Naive B cell (primary cell): ENCODE measurements around the gene POLL. TPM values are rescaled to one million over a fixed set of nuclear protein-coding genes. Genes with fewer than 3 reads are reported as not detected.

Experiments used
- ATAC-seq, 2 donors: fragments of 150-1000 bp; cut with Tn5 transposase; 2 replicates each; pipeline ENCODE4 v1.10.0; 2021; ENCODE audit warnings: low read depth in 2 of 2, mild to moderate bottlenecking in 2 of 2, moderate library complexity in 2 of 2
- DNase-seq: peaks from one replicate; pipeline ENCODE4 v3.0.0; 2022
- H3K27ac Mint-ChIP-seq, 6 donors: one replicate each; pipeline ENCODE4 v1.8.0; 2020 to 2022; ENCODE audit warnings: mild to moderate bottlenecking in 6 of 6, mixed read lengths in 6 of 6, moderate library complexity in 5 of 6, inconsistent platforms in 2 of 6
- H3K27me3 Mint-ChIP-seq, 3 donors: one replicate each; pipeline ENCODE4 v1.8.0; 2021 to 2022; ENCODE audit warnings: mixed read lengths in 3 of 3, mild to moderate bottlenecking in 1 of 3
- H3K36me3 Mint-ChIP-seq, 2 donors: one replicate each; pipeline ENCODE4 v1.8.0; 2020 to 2022; ENCODE audit warnings: mixed read lengths in 2 of 2, inconsistent platforms in 1 of 2, mild to moderate bottlenecking in 1 of 2
- H3K4me1 Mint-ChIP-seq, 3 donors: one replicate each; pipeline ENCODE4 v1.8.0; 2020 to 2022; ENCODE audit warnings: mixed read lengths in 3 of 3, inconsistent platforms in 1 of 3, mild to moderate bottlenecking in 1 of 3, moderate library complexity in 1 of 3
- H3K4me3 Mint-ChIP-seq, 8 donors: one replicate each; pipeline ENCODE4 v1.8.0; 2020 to 2022; ENCODE audit warnings: mild to moderate bottlenecking in 8 of 8, mixed read lengths in 8 of 8, moderate library complexity in 8 of 8, inconsistent platforms in 2 of 8
- H3K9me3 Mint-ChIP-seq, 7 donors: one replicate each; pipeline ENCODE4 v1.8.0; 2020 to 2022; ENCODE audit warnings: mixed read lengths in 7 of 7, mild to moderate bottlenecking in 5 of 7, inconsistent platforms in 2 of 7, moderate library complexity in 1 of 7
- polyA plus RNA-seq, 6 donors: library from polyadenylated mRNA; unstranded; fragments of 300-500 nt; fragmentation: Illumina TruSeq; gene quantifications; one replicate each; pipeline ENCODE4 v1.2.3, GENCODE V29; 2021; ENCODE audit warnings: low read depth in 6 of 6

Gene POLL
- polyA plus RNA-seq, 6 donors from 2014 or later = 0.98 to 16.2 (median 11.8) TPM

DNA sequence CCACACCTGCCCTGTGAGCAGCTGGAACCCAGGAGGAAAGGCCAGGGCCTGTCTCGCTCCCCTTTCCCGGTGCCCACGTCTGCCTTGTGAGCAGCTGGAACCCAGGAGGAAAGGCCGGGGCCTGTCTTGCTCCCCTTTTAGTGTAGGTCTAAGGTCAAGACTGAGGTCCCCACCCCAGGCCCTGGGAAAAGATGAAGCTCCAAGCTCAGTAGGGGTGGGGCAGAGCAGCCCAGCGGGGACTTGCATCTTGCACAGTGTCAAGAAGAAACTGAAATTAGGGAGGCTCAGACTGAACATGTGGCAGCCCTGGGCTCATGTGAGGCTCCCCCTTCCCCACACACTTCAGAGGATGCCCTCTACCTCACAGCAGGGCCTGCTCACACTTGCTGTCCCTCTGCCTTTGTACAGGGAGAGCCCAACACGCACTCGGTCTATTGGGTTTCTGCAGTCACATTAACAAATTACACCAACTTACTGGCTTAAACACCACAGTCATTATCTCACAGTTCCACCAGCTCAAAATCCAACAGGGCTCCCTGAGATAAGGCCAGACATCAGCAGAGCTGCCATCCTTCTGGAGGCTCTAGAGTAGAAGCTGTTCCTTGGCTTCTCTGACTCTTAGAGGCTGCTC lies 12.4 kb downstream of the POLL start:
- peaks cover 0 to 5% (median 4%) of the 10 kb centered on the region in 3 donors for H3K4me1 Mint-ChIP-seq
- H3K36me3 Mint-ChIP-seq = peaks cover 0 to 14% of the 10 kb centered on the region in 2 donors
- H3K27me3 Mint-ChIP-seq = no peaks in the 10 kb centered on the region
- peak overlapping the region in 1 of 6 donors; percentile 12 for H3K27ac Mint-ChIP-seq
- H3K4me3 Mint-ChIP-seq = no peak overlapping the region
- no peaks in the 10 kb centered on the region for H3K9me3 Mint-ChIP-seq
- ATAC-seq (no peak), DNase-seq (no peak)

- ATAC-seq (no peak), DNase-seq (no peak)
- H3K27me3 Mint-ChIP-seq = no peaks in the 10 kb centered on the region
- peaks cover 0 to 14% of the 10 kb centered on the region in 2 donors for H3K36me3 Mint-ChIP-seq
- no peak overlapping the region for H3K27ac Mint-ChIP-seq
- H3K4me1 Mint-ChIP-seq = peaks cover 0 to 7% (median 5%) of the 10 kb centered on the region in 3 donors
- H3K9me3 Mint-ChIP-seq = no peaks in the 10 kb centered on the region
- no peak overlapping the region for H3K4me3 Mint-ChIP-seq
These were observed 13.0 kb downstream of the POLL start for GRCh38 chr10:101575091-101575490.

GRCh38 chr10:101573885-101574753 lies 13.9 kb downstream of the POLL start:
- H3K36me3 Mint-ChIP-seq = peaks cover 0 to 14% of the 10 kb centered on the region in 2 donors

DNA sequence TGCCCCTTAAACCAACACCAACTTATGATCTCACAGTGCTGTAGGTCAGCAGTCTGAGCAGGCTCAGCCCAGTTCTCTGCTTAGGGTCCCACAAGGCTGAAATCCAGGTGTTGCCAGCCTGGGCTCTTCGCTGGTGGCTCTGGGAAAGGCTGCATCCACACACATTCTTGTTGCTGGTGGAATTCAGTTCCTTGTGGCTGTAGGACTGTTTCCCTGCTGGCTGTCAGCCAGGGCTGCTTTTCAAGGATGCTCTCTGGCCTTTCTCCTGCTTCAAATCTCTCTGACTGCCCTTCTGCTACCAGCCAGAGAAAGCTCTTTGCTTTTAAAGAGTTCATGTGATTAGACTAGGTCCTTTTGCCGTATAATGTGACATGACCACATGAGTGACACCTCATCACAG lies 15.3 kb downstream of the POLL start:
- H3K27me3 Mint-ChIP-seq = peaks cover 5 to 23% (median 22%) of the 10 kb centered on the region in 3 donors
- H3K4me1 Mint-ChIP-seq = peaks cover 6 to 12% (median 11%) of the 10 kb centered on the region in 3 donors
- DNase-seq (no peak), ATAC-seq (no peak)
- peaks cover 0 to 5% of the 10 kb centered on the region in 2 donors for H3K36me3 Mint-ChIP-seq
- H3K27ac Mint-ChIP-seq = peak overlapping the region in 1 of 6 donors; percentile 39
- H3K4me3 Mint-ChIP-seq = peak overlapping the region in 1 of 8 donors; percentile 9
- no peaks in the 10 kb centered on the region for H3K9me3 Mint-ChIP-seq

More at GRCh38 chr10:101573885-101574753, 13.9 kb downstream of the POLL start:
- DNase-seq (no peak), ATAC-seq (no peak)
- peak overlapping the region in 1 of 6 donors; percentile 81 for H3K27ac Mint-ChIP-seq
- H3K27me3 Mint-ChIP-seq = peaks cover 0 to 9% (median 9%) of the 10 kb centered on the region in 3 donors
- H3K4me3 Mint-ChIP-seq = no peak overlapping the region
- peaks cover 6 to 12% (median 10%) of the 10 kb centered on the region in 3 donors for H3K4me1 Mint-ChIP-seq
- H3K9me3 Mint-ChIP-seq = no peaks in the 10 kb centered on the region

DNA sequence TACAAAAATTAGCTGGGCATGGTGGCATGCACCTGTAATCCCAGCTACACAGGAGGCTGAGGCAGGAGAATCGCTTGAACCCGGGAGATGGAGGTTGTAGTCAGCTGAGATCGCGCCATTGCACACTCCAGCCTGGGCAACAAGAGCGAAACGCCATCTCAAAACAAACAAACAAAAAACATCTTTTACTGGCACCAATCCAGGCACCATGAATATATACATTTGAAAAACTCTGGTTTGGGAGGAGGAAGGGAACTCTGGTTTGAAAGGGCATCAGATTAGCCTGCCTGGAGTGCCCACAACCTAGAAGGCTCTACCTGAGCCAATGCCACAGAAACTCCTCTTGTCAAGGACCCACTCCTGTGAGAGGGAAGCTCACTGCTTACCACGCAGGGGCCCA lies 15.9 kb downstream of the POLL start:
- Mint-ChIP-seq H3K27ac (no peak overlapping the region), H3K4me3 (peak overlapping the region in 2 of 8 donors; percentile 40 to 59), H3K9me3 (no peaks in the 10 kb centered on the region)

GRCh38 chr10:101571271-101571925 lies 16.7 kb downstream of the POLL start:
- Mint-ChIP-seq H3K27me3 (peaks cover 16 to 36% (median 36%) of the 10 kb centered on the region in 3 donors), H3K27ac (no peak overlapping the region), H3K36me3 (no peaks in the 10 kb centered on the region), H3K4me3 (peak overlapping the region in 5 of 8 donors; percentile 49 to 90 (median 69)), H3K4me1 (peaks cover 10 to 22% (median 19%) of the 10 kb centered on the region in 3 donors), H3K9me3 (no peaks in the 10 kb centered on the region)
- ATAC-seq = no peak
- no peak for DNase-seq

More for the DNA sequence above, 15.9 kb downstream of the POLL start:
- Mint-ChIP-seq H3K4me1 (peaks cover 10 to 15% (median 14%) of the 10 kb centered on the region in 3 donors), H3K36me3 (no peaks in the 10 kb centered on the region), H3K27me3 (peaks cover 11 to 29% (median 29%) of the 10 kb centered on the region in 3 donors)
- DNase-seq (no peak), ATAC-seq (no peak)

GRCh38 chr10:101570428-101571270 lies 17.4 kb downstream of the POLL start:
- Mint-ChIP-seq H3K4me1 (peaks cover 13 to 23% (median 21%) of the 10 kb centered on the region in 3 donors), H3K27me3 (peaks cover 23 to 43% (median 42%) of the 10 kb centered on the region in 3 donors), H3K36me3 (no peaks in the 10 kb centered on the region), H3K4me3 (peak overlapping the region; percentile 49 to 90 (median 74)), H3K27ac (peak overlapping the region in 1 of 6 donors; percentile 37), H3K9me3 (no peaks in the 10 kb centered on the region)
- peak in 1 of 2 donors; percentile 19 for ATAC-seq
- DNase-seq = no peak

DNA sequence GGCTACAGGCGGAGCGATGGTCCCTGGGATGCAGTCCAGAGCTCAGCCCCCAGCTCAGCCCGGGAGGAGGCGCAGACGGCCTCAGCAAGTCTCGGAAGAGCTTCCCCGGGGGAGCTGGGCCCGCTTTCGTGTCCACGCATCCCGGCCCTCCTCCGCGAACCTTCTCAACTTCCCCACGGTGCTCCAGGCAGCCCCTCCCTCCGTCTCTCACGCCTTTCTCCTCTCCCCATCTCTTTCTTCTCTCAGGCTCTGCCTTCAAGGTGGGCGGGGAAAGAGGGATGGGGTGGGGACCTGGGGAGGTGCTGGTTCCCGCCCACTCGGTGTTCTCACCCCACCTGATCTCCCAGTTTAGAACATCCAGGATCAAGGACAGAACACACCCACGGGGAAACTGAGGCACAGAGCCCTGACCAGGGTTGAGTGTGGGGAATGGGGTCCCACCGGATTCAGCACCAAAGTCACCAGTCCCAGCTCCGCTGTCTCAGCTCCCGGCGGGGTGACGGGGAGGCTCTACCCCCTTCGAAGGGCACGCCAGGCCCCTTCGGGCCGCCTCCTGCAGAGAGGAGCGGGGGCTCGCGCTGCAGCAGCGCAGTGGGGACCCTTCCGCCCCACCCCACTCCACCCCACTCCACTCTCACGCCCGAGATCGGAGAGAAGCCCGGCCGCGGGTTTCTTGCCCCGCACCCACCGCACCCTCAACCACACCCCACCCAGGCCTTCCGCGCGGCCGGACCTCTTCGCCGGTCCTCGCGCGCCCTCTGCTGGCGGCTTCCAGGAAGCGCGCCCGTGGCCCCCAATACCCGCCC lies 18.2 kb downstream of the POLL start:
- ATAC-seq (peak; percentile 86 to 87), DNase-seq (peak; percentile 81)
- Mint-ChIP-seq H3K36me3 (no peaks in the 10 kb centered on the region), H3K4me1 (peaks cover 13 to 23% (median 21%) of the 10 kb centered on the region in 3 donors), H3K27ac (peak overlapping the region in 1 of 6 donors; percentile 37), H3K9me3 (no peaks in the 10 kb centered on the region), H3K27me3 (peaks cover 28 to 51% (median 50%) of the 10 kb centered on the region in 3 donors), H3K4me3 (peak overlapping the region; percentile 56 to 90 (median 80))

DNA sequence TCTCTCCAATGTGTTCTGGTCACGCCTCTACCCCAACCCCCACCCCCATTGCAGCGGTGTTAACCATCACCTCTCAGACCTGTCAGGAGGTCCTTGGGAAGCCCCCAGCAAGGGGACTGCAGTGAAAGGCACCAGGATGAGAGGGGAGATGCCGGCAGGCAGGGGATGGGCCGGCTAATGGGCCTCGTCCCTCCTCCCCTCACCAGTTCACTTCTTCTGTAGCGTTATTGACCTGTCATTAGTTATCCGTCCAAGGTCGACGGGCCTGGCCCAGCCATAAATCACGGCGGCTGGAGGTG lies 18.8 kb downstream of the POLL start:
- peaks cover 28 to 56% (median 54%) of the 10 kb centered on the region in 3 donors for H3K27me3 Mint-ChIP-seq
- no peaks in the 10 kb centered on the region for H3K36me3 Mint-ChIP-seq
- DNase-seq (no peak), ATAC-seq (no peak)
- H3K27ac Mint-ChIP-seq = no peak overlapping the region
- H3K9me3 Mint-ChIP-seq = no peaks in the 10 kb centered on the region
- peak overlapping the region in 7 of 8 donors; percentile 56 to 90 (median 78) for H3K4me3 Mint-ChIP-seq
- H3K4me1 Mint-ChIP-seq = peaks cover 13 to 23% (median 21%) of the 10 kb centered on the region in 3 donors

- ATAC-seq (no peak), DNase-seq (no peak)
- peaks cover 13 to 23% (median 21%) of the 10 kb centered on the region in 3 donors for H3K4me1 Mint-ChIP-seq
- peaks cover 28 to 64% (median 64%) of the 10 kb centered on the region in 3 donors for H3K27me3 Mint-ChIP-seq
- H3K4me3 Mint-ChIP-seq = peak overlapping the region; percentile 16 to 86 (median 60)
- H3K9me3 Mint-ChIP-seq = no peaks in the 10 kb centered on the region
- no peaks in the 10 kb centered on the region for H3K36me3 Mint-ChIP-seq
- H3K27ac Mint-ChIP-seq = peak overlapping the region in 3 of 6 donors; percentile 2 to 34 (median 32)
These were observed 19.9 kb downstream of the POLL start for GRCh38 chr10:101568054-101568745.

DNA sequence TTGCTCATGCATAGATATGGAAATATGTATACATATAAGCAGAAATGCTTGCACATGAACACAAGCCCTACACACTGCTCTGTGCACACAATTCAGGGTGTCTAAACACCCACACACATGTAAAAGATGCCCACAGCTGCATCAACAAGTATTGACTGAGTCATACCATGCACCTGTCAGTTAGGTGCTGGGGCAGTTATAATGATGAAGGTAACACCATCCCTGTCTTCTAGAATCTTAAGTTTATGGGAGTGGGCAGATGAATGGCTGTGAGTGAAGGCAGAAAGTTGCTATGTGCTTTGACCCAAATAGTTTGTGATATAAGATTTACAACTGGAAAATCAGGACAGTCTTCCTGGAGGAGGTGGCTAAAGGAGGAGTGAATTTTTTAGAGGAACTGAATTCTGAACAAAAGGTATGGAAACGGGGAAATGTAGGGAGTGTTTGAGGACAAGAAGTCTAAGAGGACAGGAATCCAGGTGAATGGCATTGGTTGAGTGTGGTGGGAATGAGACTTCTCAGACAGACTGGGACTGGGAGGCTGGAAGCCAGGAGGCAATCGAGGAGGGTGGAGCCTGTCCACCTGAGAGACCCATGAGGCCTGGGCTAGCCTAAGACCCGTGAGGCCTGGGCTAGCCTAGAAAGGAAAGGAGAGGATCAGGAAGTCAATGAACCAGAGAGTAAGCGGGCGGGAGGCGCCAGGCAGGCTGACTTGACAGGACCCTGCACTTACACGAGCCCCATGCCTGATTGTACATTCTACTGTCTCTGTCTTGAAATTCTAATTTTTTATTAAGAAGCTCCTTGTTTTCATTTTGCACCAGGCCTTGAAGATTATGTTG lies 20.7 kb downstream of the POLL start:
- no peaks in the 10 kb centered on the region for H3K9me3 Mint-ChIP-seq
- DNase-seq (no peak), ATAC-seq (no peak)
- peak overlapping the region in 6 of 8 donors; percentile 8 to 63 (median 43) for H3K4me3 Mint-ChIP-seq
- H3K4me1 Mint-ChIP-seq = peaks cover 13 to 23% (median 21%) of the 10 kb centered on the region in 3 donors
- H3K36me3 Mint-ChIP-seq = no peaks in the 10 kb centered on the region
- no peak overlapping the region for H3K27ac Mint-ChIP-seq
- H3K27me3 Mint-ChIP-seq = peaks cover 28 to 69% (median 64%) of the 10 kb centered on the region in 3 donors
